Left cardiac atrium (tissue), 4 donors: ENCODE results near the gene ZNF146. TPM values are rescaled to one million over a fixed set of nuclear protein-coding genes. Genes with fewer than 3 reads are reported as not detected.
"Not testable (repeated sequence)": the region's sequence is repeated elsewhere in the genome, so short reads cannot be mapped to it uniquely, and the experiment has no call there.

Source experiments
- ATAC-seq, 2 donors: fragments of 200-7000 bp; cut with Tn5 transposase; one replicate each; pipeline ENCODE4 v1.9.1; 2020; ENCODE audit warnings: mild to moderate bottlenecking in 2 of 2, moderate library complexity in 2 of 2
- DNase-seq: peaks from one replicate; pipeline ENCODE4 v3.0.0-alpha.2; 2020
- intact Hi-C, 2 donors: fragments of 100-400 bp; cut with DNase I; formaldehyde crosslinking; loops; one replicate each; pipeline versions ENCODE4 v1.14.1 to v1.15.1; 2022 to 2023
- long read RNA-seq: library from polyadenylated mRNA; unstranded; transcript quantifications from one replicate; pipeline ENCODE4 v2.0.0, GENCODE V29; 2021
- total RNA-seq, 2 donors: library from RNA; stranded (reverse); fragmentation: NEBNext Ultra II Directional; extraction: Animal tissue kit (Norgen Biotek cat#: 25700); gene quantifications; one replicate each; pipeline ENCODE4 v1.2.1, GENCODE V29; 2021
- donor health status: DM: no; HTN: yes; CAD: no.
- donor health status: DM: no; HTN: yes; CAD: no; lungs with severe emphysema.
- donor health status: DM: yes; HTN: yes; CAD: no.
- donor health status: Dilated cardiomyopathy.

The ZNF146 gene
- total RNA-seq = 10 to 100 TPM; 28.0 to 48.6 TPM
- long read RNA-seq, transcript ZNF146-201 (4 exons, 3,326 nt) = major isoform, 38 of 95 reads
- long read RNA-seq, transcript ZNF146-205 (3 exons, 533 nt) = minor isoform, 13 of 95 reads
- long read RNA-seq, transcript ZNF146-202 (3 exons, 3,780 nt) = minor isoform, 29 of 95 reads
- long read RNA-seq, partial matches to known transcripts = 0 of 95 reads
- long read RNA-seq, other reads (novel, unspliced or antisense) = 15 of 95 reads

DNA sequence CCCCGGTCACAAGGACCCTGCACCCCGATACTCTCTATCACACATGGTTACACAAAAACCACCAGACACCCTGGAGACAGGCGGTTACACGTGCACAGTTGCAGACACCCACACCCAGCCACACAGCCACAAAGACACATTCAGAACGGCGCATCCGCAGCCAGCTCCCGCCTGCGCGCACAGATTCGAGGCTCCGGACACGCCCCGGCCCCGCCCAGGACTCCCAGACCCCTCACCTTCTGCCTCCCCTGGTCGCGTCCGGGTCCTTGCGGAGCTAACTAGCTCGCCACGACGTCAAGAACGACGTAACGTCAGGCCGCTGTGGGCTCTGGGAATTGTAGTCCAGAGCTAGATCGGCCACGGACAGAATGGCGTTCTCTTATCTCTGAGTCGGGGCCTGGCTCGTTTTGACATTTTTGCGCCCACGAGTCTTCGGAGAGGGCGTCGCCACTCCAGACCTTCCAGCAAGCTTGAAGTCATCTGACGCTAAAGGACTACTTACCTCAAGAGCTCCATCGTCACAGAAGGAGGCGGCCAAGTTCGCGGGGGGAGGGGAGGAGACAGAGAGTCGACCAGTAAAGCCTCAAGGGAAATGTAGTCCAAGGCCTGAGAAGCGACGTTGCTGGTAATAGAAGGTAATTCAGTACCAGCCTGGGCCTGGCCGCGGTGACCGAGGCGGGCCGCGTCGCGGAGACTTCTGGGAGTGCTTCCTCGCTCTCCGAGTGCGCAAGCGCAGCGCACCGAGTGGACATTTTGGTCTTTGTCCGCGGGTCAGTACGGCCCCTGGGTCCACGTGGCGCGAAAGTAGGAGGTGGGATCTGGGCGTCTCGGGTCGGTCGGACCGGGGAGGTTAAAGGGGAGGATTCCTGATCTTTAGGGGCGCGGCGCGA lies at the start of gene ZNF146, which contains the start of gene ZNF565:
ZNF146 (plus strand) TSS at position 721 of the 890 bp plus-strand sequence. CDS start 21,335 bp downstream, outside the sequence.
ZNF565 (minus strand) TSS at position 280 of the 890 bp plus-strand sequence. CDS start 12,680 bp downstream, outside the sequence.
- intact Hi-C loops = no loop called here
- ATAC-seq (peak; percentile 96 to 97), DNase-seq (peak; percentile 99)

DNA sequence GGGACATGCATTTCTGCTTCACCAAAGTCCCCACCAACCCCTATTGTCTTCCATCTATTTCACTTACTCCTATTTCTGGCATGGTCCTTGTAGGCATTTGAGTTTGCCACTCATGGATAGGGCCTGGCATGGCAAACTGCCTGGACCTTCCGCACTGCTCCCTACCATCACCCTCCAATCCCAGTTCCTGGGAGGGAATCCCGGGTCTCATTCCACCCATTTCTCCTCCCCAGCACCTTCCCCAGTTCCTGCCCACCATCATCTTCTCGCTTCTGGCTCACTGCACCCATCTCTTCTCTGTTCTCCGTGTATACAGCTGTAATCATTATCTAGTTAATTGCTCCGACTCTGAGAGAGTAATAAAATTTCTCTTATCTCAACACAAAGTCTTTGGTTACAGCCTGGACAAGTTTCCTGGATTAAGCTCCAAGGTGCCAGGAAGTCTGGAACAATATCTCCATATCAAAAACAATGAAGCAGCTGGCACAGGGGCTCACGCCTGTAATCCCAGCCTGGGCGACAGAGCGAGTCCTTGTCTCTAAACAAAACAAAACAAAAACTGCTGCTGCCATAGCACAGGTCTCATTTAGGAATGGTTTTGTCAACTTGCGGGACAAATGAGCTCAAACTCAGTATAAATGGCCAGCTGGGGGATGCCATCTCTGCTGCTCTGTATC lies 45.7 kb upstream of the ZNF146 start:
- DNase-seq (peak; percentile 44), ATAC-seq (peak; percentile 29 to 48)
- intact Hi-C loops = no loop called here

DNA sequence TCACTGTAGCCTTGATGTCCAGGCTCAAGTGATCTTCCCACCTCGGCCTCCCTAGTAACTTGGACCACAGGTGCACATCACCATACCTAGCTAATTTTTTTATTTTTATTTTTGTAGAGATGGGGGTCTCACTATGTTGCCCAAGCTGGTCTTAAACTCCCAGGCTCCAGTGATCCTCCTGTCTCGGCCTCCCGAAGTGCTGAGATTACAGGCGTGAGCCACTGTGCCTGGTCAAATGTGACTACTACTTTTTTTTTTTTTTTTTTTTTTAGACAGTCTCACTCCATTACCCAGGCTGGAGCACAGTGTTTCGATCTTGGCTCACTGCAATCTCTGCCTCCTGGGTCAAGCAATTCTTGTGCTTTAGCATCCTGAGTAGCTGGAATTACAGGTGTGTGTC lies 42.1 kb upstream of the ZNF146 start:
- no peak for DNase-seq
- intact Hi-C loops = loop anchor here in 1 of 2 donors (10.0 kb wide), 1 partner anchor 108 kb away; no protein-coding TSS in a partner anchor
- ATAC-seq = no peak

DNA sequence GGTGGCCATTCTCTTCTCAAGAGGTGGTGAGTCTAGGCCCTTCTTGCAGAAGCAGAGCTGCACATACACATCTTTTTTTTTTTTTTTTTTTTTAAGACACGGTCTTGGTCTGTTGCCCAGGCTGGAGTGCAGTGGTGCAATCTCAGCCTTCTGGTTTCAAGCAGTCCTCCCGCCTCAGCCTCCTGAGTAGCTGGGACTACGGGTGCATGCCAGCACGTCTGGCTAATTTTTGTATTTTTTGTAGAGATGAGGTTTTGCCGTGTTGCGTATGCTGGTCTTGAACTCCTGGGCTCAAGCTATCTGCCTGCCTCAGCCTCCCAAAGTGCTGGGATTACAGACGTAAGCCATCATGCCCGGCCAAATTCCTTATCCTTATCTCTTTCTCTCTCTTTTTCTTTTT lies 41.1 kb upstream of the ZNF146 start:
- ATAC-seq = not testable (repeated sequence)

DNA sequence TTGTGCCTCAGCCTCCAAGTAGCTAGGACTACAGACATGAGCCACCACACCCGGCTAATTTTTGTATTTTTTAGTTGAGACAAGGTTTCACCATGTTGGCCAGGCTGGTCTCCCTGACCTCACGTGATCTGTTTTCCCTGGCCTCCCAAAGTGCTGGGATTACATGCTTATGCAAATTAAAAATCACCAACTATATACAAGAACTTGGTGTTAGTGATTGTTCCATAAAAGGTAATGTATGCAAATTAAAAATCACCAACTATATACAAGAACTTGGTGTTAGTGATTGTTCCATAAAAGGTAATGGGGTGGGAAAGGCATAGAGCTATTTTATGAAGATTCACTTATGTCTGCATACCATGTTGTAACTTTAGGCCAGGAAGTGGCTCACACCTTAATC lies 35.8 kb upstream of the ZNF146 start:
- intact Hi-C loops = loop anchor here in 1 of 2 donors (10.0 kb wide), 1 partner anchor 114 kb away; no protein-coding TSS in a partner anchor
- DNase-seq, ATAC-seq: not testable (repeated sequence)

More for the DNA sequence above, 41.1 kb upstream of the ZNF146 start:
- intact Hi-C loops = loop anchor here in 1 of 2 donors (10.0 kb wide), 1 partner anchor 109 kb away; no protein-coding TSS in a partner anchor
- not testable (repeated sequence) for DNase-seq

DNA sequence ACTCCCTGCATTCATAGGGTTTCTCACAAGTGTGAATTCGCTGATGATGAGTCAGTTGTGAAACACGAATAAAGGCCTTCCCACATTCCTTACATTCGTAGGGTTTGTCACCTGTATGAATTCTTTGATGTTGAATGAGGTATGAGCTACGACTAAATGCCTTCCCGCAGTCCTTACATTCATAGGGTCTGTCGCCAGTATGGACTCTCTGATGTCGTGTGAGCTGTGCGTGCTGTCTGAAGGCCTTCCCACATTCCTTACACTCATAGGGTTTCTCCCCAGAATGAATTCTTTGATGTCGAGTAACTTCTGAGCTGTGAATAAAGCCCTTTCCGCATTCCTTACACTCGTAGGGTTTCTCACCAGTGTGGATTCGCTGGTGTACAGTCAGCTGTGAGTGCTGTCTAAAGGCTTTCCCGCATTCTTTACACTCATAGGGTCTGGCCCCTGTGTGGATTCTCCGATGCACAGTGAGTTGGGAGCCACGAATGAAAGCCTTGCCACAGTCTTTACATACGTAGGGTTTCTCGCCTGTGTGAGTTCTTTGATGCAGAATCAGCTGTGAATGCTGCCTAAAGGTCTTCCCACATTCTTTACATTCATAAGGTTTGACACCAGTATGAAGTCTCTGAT lies 32.2 kb upstream of the ZNF146 start:
- ATAC-seq (peak; percentile 35 to 56), DNase-seq (no peak)
- intact Hi-C loops = no loop called here

DNA sequence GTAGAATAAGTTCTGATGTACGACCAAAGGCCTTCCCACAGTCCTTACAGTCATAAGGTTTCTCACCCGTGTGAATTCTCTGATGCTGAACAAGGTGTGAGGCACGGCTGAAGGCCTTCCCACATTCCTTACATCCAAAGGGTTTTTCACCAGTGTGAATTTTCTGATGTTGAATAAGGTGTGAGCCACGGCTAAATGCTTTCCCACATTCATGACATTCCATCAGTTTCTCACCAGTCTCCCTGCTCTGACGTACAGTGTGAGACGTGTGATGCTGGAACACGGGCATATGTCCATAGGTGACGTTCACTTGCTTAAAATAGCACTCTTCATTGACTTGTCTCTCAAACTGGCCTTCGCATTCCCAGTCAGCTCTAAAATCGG lies 31.7 kb upstream of the ZNF146 start:
- DNase-seq = peak; percentile 29
- peak; percentile 71 to 78 for ATAC-seq
- intact Hi-C loops = no loop called here

DNA sequence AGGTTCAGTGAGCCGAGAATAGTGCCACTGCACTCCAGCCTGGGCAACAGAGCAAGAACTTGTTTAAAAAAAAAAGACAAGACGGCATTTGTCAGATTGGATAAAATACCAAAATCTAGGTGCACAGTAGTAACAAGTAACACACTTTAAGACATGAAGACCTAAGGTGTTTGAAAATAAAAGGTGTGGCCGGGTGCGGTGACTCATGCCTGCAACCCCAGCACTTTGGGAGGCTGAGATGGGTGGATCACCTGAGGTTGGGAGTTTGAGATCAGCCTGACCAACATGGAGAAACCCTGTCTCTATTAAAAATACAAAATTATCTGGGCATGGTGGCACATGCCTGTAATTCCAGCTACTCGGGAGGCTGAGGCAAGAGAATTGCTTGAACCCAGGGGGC lies 28.2 kb upstream of the ZNF146 start:
- ATAC-seq, DNase-seq, intact Hi-C loops: not testable (repeated sequence)

DNA sequence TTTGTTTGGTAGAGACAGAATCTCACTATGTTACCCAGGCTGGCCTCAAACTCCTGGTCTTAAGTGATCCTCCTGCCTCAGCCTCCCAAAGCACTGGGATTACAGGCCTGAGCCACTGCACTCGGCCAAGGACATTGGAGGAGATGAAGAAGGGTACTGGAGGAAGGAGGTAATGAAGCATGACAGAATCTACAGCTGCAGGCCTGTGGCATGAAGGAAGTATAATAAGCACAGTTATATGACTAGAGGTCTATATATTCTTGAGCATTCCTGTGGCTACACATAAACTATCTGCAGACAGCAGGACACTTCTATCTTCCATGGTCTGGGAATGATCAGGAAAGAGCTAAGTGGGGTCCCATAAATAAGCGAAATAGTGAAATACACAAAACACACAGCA lies 18.7 kb upstream of the ZNF146 start:
- no peak for ATAC-seq
- no peak for DNase-seq
- intact Hi-C loops = no loop called here

DNA sequence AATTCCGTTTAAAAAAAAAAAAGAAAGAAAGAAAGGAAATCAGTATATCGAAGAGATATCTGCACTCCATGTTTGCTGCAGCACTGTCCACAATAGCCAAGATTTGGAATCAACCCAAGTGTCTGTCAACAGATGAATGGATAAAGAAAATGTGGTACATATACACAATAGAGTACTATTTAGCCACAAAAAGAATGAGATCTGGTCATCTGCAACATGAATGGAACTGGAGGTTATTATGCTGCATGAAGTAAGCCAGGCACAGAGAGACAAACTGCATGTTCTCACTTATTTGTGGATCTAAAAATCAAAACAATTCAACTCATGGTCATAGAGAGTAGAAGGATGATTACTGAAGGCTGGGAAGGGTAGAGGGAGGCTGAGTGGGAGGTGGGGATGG lies 16.8 kb upstream of the ZNF146 start:
- intact Hi-C loops = no loop called here
- no peak for ATAC-seq

DNA sequence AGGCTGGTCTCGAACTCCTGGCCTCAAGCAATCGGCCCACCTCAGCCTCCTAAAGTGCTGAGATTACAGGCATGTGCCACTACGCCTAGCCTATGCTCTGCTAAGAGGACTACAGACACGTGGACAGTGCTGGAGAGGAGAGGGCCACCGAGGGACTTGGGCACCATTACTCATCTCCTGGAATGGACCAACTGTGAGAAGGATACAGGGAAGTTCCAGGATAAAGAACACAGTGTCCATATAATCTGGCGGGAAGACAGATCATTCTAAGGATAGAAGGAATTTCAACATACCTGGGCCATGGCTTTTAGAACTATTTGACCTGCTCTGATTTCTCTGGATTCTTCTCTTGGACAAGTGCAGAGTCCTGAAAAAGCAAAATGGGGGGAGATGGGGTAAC lies 13.2 kb upstream of the ZNF146 start:
- DNase-seq = no peak
- intact Hi-C loops = no loop called here
- no peak for ATAC-seq

More for the DNA sequence above, 16.8 kb upstream of the ZNF146 start:
- no peak for DNase-seq

DNA sequence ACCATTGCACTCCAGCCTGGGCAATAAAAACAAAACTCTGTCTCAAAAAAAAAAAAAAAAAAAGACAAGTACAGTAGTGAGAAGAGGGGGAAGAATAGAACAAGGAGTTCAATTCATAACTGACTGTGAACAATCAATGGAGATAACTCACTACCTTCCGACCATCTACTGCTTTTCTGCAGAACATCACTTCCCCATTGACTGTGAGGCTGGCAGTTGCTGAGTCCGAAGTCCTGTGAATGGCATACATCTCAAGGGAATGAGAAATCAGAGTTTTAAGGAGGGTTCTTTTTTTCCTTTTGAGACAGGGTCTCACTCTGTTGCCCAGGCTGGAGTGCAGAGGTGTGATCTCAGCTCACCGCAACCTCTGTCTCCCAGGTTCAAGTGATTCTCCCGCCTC lies 11.6 kb upstream of the ZNF146 start:
- no peak for DNase-seq
- intact Hi-C loops = no loop called here
- no peak for ATAC-seq

DNA sequence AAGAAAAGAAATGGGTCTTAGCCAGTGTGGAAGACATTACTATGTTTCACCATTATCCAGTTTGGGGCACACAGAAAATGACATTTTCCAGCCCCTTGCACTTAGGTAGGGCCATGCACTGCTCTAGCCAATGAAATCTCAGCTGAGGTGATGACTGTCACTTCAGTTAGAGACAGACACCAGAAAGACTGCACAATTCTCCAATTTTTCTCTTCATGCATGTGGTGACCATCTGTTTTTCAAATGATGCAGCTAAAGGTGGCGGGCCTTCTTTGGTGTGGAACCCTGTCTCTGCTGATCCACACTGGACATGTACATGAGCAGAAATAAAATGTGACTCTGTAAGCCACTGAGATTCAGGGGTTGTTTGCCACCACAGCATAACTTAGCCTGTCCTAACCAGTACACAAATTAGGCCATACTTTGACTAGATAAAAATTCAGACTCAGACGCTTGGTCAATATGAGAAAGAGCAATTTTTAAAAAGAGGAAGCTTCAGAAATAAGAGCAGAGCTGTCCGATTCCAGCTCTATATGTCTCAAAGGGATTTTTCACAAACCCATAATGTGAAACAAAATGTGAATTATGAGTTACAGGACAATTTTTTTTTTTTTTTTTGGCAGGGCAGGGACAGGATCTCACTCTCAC lies 7.2 kb upstream of the ZNF146 start:
- ATAC-seq = no peak

DNA sequence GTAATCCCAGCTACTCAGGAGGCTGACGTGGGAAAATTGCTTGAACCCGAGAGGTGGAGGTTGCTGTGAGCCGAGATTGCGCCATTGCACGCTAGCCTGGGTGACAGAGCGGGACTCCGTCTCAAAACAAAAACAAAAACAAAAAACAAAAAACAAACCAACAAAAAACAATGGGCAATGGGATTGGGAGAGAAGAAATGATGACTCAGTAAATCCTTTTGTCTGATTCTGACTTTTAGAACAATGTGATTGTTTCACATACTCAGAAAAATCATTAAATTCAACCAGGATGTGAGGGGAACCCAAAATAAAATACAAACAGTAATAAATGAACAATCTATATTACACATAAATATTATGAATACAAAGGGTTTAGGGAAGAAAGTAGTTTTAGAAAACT lies 5.5 kb upstream of the ZNF146 start:
- no peak for ATAC-seq
- DNase-seq = no peak
- intact Hi-C loops = no loop called here

More for the DNA sequence above, 7.2 kb upstream of the ZNF146 start:
- DNase-seq = no peak
- intact Hi-C loops = no loop called here

DNA sequence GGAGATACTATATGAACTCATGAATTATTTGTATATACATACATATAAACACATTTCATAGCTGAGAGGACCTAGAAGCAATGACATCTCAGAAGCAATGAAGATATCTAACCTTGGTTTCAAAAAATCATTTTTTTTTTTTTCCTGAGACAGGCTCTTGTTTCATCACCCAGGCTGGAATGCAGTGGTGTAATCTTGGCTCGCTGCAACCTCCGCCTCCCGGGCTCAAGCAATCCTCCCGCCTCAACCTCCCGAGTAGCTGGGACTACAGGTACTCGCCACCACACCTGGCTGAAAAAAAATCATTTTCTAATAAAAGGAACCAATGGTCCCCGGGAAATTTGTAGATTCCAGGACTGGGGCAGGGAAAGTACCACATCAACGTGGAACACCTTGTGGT lies 4.4 kb upstream of the ZNF146 start:
- intact Hi-C loops = no loop called here
- ATAC-seq = no peak

DNA sequence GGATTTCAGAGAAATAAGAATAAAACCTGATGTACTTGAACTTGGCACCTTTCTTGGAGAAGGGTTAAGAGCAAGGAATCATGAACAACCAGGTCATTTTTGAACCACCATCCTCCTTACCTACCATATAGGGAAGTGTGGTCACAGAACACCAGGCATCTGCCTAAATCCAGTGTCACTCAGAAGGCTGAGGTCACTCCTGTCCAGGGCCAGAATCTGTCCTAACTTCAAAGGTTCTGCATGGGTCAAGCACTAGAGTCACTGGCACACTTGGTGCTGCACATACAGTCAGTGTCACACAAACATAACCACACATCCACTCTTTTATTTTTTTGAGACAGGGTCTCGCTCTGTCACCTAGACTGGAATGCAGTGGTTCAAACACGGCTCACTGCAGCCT lies 2.0 kb upstream of the ZNF146 start:
- ATAC-seq = no peak
- intact Hi-C loops = no loop called here
- no peak for DNase-seq

More for the DNA sequence above, 4.4 kb upstream of the ZNF146 start:
- no peak for DNase-seq

DNA sequence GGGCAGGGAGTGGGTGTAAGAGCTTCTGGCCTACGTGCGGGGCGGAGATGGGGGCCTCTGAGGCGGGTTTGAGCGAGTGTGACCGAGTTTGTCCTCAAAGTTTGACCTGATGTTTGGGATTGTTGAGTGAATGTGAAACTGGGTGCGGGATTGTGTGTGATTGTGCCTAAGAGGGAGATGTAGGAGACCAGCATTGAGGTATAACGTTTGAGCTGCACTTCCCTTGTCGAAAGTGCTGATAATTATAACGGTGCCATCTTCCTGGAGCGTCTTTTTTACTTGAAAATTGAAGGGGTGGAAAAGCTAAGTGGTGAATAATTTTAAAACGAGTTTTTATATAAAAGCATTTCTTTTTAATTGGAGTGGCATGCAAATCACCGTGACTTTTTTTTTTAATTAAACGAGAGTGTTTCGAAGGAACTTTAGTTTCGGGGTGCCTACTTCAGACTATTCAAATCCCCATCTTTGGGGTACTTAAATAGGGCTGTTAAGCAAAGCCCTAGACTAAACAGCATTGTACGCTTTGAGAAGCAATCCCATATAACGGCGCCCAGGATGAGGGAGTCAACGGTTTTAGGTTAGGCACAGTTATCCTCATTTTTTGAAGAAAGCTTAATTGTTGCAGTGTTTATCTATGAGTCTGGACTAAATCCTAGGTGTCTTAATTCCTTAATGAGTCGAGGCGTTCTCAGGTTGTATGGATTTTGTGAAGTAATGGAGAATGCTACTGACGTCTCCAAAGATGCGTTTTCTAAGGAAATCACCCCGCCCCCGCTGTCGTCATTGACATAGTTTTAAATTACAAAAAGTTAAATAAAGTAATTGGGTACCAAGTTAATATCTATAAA lies 594 bp downstream of the ZNF146 start:
- intact Hi-C loops = no loop called here
- ATAC-seq (no peak), DNase-seq (no peak)

DNA sequence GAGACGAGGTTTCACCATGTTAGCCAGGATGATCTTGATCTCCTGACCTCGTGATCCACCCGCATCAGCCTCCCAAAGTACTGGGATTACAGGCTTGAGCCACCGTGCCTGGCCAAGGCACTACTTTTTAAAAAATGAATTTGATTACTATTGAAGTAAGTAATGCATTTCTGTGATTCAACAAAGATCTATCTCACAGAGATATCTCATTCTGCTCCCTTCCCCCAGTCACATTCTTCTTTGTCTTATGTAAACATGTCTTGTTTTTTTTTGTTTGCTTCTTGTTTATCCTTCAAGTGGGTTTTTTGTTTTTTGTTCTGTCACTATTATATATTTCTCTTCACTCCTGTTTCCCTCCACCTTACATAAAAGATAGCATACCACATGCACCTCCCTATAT lies 6.6 kb downstream of the ZNF146 start:
- ATAC-seq = no peak
- intact Hi-C loops = no loop called here
- DNase-seq = no peak
